HepG2 (cell line): ENCODE measurements around the gene LEMD2. TPM values are rescaled to one million over a fixed set of nuclear protein-coding genes. Genes with fewer than 3 reads are reported as not detected.

Experiments
- ATF7 ChIP-seq, 2 experiments: fragments of 450-650 bp in 1 of 2; sonication (generic) in 1 of 2; formaldehyde crosslinking in 1 of 2; IDR thresholded peaks; 2 replicates each; pipeline versions ENCODE4 v1.4.0 to v1.6.1; 2016 to 2020; ENCODE audit warnings: antibody characterized with exemption in 1 of 2, mild to moderate bottlenecking in 1 of 2, missing genetic modification reagents in 1 of 2
- CENPT ChIP-seq: sonication (generic); formaldehyde crosslinking; IDR thresholded peaks from 2 replicates; pipeline ENCODE4 v1.8.0; 2022; ENCODE audit warnings: low read depth, mild to moderate bottlenecking, moderate library complexity, missing genetic modification reagents
- DPF2 ChIP-seq: sonication (generic); formaldehyde crosslinking; IDR thresholded peaks from 2 replicates; pipeline ENCODE4 v1.4.0; 2020; ENCODE audit warnings: mild to moderate bottlenecking, low read depth, missing genetic modification reagents, borderline replicate concordance
- EP300 ChIP-seq, 3 experiments: sonication (generic) in 1 of 3; formaldehyde crosslinking in 1 of 3; IDR thresholded peaks; 2 replicates each; pipeline versions ENCODE4 v1.5.1 to v1.6.1; 2011 to 2020; ENCODE audit warnings: low read depth in 2 of 3, low read length in 2 of 3, borderline replicate concordance in 1 of 3, improper control_type of control experiment in 1 of 3, mild to moderate bottlenecking in 1 of 3, missing genetic modification reagents in 1 of 3, moderate library complexity in 1 of 3
- KDM4B ChIP-seq: sonication (generic); formaldehyde crosslinking; IDR thresholded peaks from 2 replicates; pipeline ENCODE4 v1.4.0; 2020; ENCODE audit warnings: missing genetic modification reagents
- KLF11 ChIP-seq: IDR thresholded peaks from 2 replicates; pipeline ENCODE4 v1.6.1; 2016; ENCODE audit warnings: missing compliant biosample characterization
- MAFG ChIP-seq: sonication (generic); formaldehyde crosslinking; IDR thresholded peaks from 2 replicates; pipeline ENCODE4 v1.5.1; 2020; ENCODE audit warnings: mild to moderate bottlenecking, missing genetic modification reagents
- REST ChIP-seq, 2 experiments: IDR thresholded peaks; 2 replicates each; pipeline ENCODE4 v1.6.1; 2011 to 2012; ENCODE audit warnings: low read length in 2 of 2, borderline replicate concordance in 1 of 2, low read depth in 1 of 2, mild to moderate bottlenecking in 1 of 2, moderate library complexity in 1 of 2
- RNF2 ChIP-seq: fragments of 450-650 bp; conservative IDR thresholded peaks from 2 replicates; pipeline ENCODE4 v1.6.1; 2016; ENCODE audit warnings: low read depth
- TCF12 ChIP-seq, 2 experiments: fragments of 450-650 bp in 1 of 2; sonication (generic) in 1 of 2; formaldehyde crosslinking in 1 of 2; IDR thresholded peaks; 2 replicates each; pipeline versions ENCODE4 v1.6.1 to v1.8.0; 2017 to 2022; ENCODE audit warnings: antibody characterized with exemption in 1 of 2, mild to moderate bottlenecking in 1 of 2, missing genetic modification reagents in 1 of 2, moderate library complexity in 1 of 2
- TCF7L2 ChIP-seq: IDR thresholded peaks from 2 replicates; pipeline ENCODE4 v1.6.1; 2011; ENCODE audit warnings: mild to moderate bottlenecking, low read depth, low read length, moderate library complexity
- ZMAT5 ChIP-seq: sonication (generic); formaldehyde crosslinking; IDR thresholded peaks from 2 replicates; pipeline ENCODE4 v1.5.0; 2020; ENCODE audit warnings: mild to moderate bottlenecking, low read depth, missing genetic modification reagents, borderline replicate concordance
- ZNF180 ChIP-seq: sonication (generic); formaldehyde crosslinking; IDR thresholded peaks from 2 replicates; pipeline ENCODE4 v1.4.0; 2020; ENCODE audit warnings: low read depth, missing genetic modification reagents, borderline replicate concordance
- ZNF24 ChIP-seq: fragments of 450-650 bp; IDR thresholded peaks from 2 replicates; pipeline ENCODE4 v1.6.1; 2017; ENCODE audit warnings: antibody characterized with exemption, mild to moderate bottlenecking
- ZNF281 ChIP-seq: sonication (generic); formaldehyde crosslinking; IDR thresholded peaks from 2 replicates; pipeline ENCODE4 v1.4.0; 2020; ENCODE audit warnings: missing genetic modification reagents, borderline replicate concordance
- ZNF317 ChIP-seq: sonication (generic); formaldehyde crosslinking; IDR thresholded peaks from 2 replicates; pipeline ENCODE4 v1.5.0; 2020; ENCODE audit warnings: mild to moderate bottlenecking, missing genetic modification reagents
- ZNF782 ChIP-seq: sonication (generic); formaldehyde crosslinking; IDR thresholded peaks from 2 replicates; pipeline ENCODE4 v1.4.0; 2020; ENCODE audit warnings: missing genetic modification reagents, mild to moderate bottlenecking, borderline replicate concordance
- ZSCAN21 ChIP-seq: sonication (generic); formaldehyde crosslinking; IDR thresholded peaks from 2 replicates; pipeline ENCODE4 v1.8.0; 2022; ENCODE audit warnings: mild to moderate bottlenecking, missing genetic modification reagents, moderate library complexity, borderline replicate concordance
- polyA plus RNA-seq, 8 experiments: library from polyadenylated mRNA; depleted of rRNA in 3 of 8; stranded (reverse) in 7 of 8; unstranded in 1 of 8; fragments of >200 nt; fragmentation: Illumina TruSeq in 4 of 8; extraction: Trizol in 4 of 8; gene quantifications; 2 replicates each; pipeline versions ENCODE4 v1.2.1 to v1.2.3, GENCODE V29; 2011 to 2016; ENCODE audit warnings: low read depth in 4 of 8, missing spikeins in 1 of 8, mixed read lengths in 1 of 8; ENCODE audit not compliant: insufficient read depth in 1 of 8
- total RNA-seq, 5 experiments: library from RNA; depleted of rRNA; stranded (reverse); fragments of >200 nt; fragmentation: Illumina TruSeq; extraction: Trizol; gene quantifications; 2 replicates each; pipeline ENCODE4 v1.2.3, GENCODE V29; 2016; ENCODE audit warnings: low read depth in 1 of 5

Gene LEMD2
- total and polyA plus RNA-seq, 2 of the 13 experiments (the other 11 are each of a cell fraction or from before 2014, with no cell fraction given): 45.2 to 62.9 TPM

- no peak for TF ChIP-seq ZNF281
- 0 out of 2 replicates have a peak, but pooled peaks have one; percentile 50 for TF ChIP-seq ZMAT5 (CRISPR knock-in tag)
- TF ChIP-seq KDM4B: peak; percentile 45; the same call in 1 of the 2 replicates
- no peak for TF ChIP-seq ATF7 (IDR thresholded peaks at IDR 0.05)
- TF ChIP-seq ATF7 (CRISPR knock-in tag; IDR thresholded peaks at IDR 0.05): peak; percentile 58
- TF ChIP-seq MAFG (CRISPR knock-in tag): 0 out of 2 replicates have a peak, but pooled peaks have one; percentile 44
- TF ChIP-seq ZNF180 (CRISPR knock-in tag): 0 out of 2 replicates have a peak, but pooled peaks have one; percentile 54
- peak; percentile 43; the same call in 1 of the 2 replicates for TF ChIP-seq ZNF782 (CRISPR knock-in tag)
- TF ChIP-seq ZSCAN21 (CRISPR knock-in tag): peak; percentile 94; the same call in 1 of the 2 replicates
- TF ChIP-seq TCF7L2: no peak
- peak in 1 of 2 experiments; percentile 39; a peak in 1 of 4 replicates for TF ChIP-seq REST (IDR thresholded peaks at IDR 0.05; ENCODE audit: borderline replicate concordance in 1 of 2, low read depth in 1 of 2, low read length in 2 of 2)
- no peak for TF ChIP-seq DPF2 (CRISPR knock-in tag)
- no peak for TF ChIP-seq TCF12 (IDR thresholded peaks at IDR 0.05)
- peak; percentile 88; the same call in 1 of the 2 replicates for TF ChIP-seq TCF12 (CRISPR knock-in tag; IDR thresholded peaks at IDR 0.05)
- TF ChIP-seq EP300 (IDR thresholded peaks at IDR 0.05; ENCODE audit: low read depth in 2 of 2, low read length in 2 of 2): 0 out of 4 replicates have a peak, but pooled peaks of 1 of the 2 experiments have one; percentile 12
- TF ChIP-seq EP300 (CRISPR knock-in tag; IDR thresholded peaks at IDR 0.05; ENCODE audit: borderline replicate concordance): no peak
- no peak for TF ChIP-seq KLF11 (CRISPR knock-in tag)
- peak; percentile 59 for TF ChIP-seq RNF2
- 0 out of 2 replicates have a peak, but pooled peaks have one; percentile 40 for TF ChIP-seq ZNF24
- no peak for TF ChIP-seq ZNF317 (CRISPR knock-in tag)
- no peak for TF ChIP-seq CENPT (CRISPR knock-in tag)
These were observed at the start of gene LEMD2 (continued) for GRCh38 chr6:33788694-33789549.
